ENCODE results near the gene DNHD1.
A peak's percentile ranks its signal among the peaks of the same experiment; 100 is the strongest.

DNHD1 gene

GRCh38 chr11:6619004-6619745, 122.1 kb downstream of the DNHD1 start, which contains the start of gene TPP1:
Gene TPP1 (minus strand): TSS chr11:6619422. CDS start chr11:6619400, 22 bp downstream.
- peak within 1 kb of the TSS; percentile 96 for H3K4me3 ChIP-seq (ENCODE audit: control insufficient read depth, low read depth, low read length)
- no peak for TF ChIP-seq CTCF (conservative IDR thresholded peaks at IDR 0.05; ENCODE audit: control insufficient read depth, insufficient read depth, low read depth, low read length)
- peak; percentile 95 for DNase-seq (ENCODE audit: low read depth)

- H3K4me3 ChIP-seq (ENCODE audit: control insufficient read depth, low read depth, low read length), result no peak overlapping the region
- no peak for DNase-seq (ENCODE audit: low read depth)
- no peak for TF ChIP-seq CTCF (conservative IDR thresholded peaks at IDR 0.05; ENCODE audit: control insufficient read depth, insufficient read depth, low read depth, low read length)
Observed at GRCh38 chr11:6620636-6621035, 123.6 kb downstream of the DNHD1 start.

All from fibroblast of mammary gland (primary cell).